ENCODE results near the gene SPRED2.
A peak's percentile ranks its signal among the peaks of the same experiment; 100 is the strongest.

The SPRED2 gene

DNA sequence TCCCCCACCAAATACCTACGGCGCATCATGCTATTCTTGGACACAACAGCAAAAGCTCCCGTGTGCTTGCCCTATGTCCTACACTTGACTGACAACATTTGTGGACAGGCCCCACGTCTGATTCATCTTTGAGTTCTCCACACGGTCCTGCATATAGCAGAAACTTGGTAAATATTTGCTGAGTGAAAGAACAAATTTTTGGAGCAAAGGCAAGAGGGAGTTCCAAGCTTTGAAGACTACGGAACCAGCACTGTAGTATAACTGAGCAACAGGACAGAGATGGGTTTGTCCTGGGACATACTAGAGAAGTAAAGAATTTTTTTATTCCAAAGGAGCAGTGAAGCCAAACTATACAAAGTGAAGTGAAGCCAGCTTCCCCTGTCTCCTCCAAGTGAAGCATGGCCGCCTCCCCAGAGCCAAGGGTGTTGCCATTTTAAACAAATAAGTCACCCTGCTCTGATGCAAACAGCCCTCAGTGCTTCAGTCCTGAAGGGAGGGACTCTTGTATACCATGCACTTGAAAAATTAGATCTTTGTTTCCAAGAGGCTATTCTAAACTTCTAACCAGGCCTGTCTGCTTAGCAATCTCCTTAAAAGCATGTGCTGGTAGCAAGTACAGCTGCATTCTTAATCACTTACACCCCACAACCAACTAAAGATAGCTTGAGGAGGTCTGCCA lies 35.9 kb downstream of the SPRED2 start:
- no peak for DNase-seq
- H3K4me3 ChIP-seq (ENCODE audit: control insufficient read depth in 1 of 7, extremely low read depth in 1 of 7, insufficient read depth in 4 of 7, low read depth in 2 of 7, low read length in 6 of 7) = no peak overlapping the region
- no peaks in the 10 kb centered on the region for H3K9me3 ChIP-seq (ENCODE audit: control extremely low read depth in 1 of 5, control insufficient read depth in 4 of 5, insufficient read depth in 2 of 5, low read depth in 1 of 5, low read length in 4 of 5)
- no peaks in the 10 kb centered on the region for H3K27me3 ChIP-seq (replicated peaks in 2 of 5; ENCODE audit: control insufficient read depth in 4 of 5, insufficient read depth in 5 of 5, low read length in 4 of 5)
- H3K4me1 ChIP-seq (ENCODE audit: control extremely low read depth in 1 of 4, control insufficient read depth in 4 of 4, insufficient read depth in 4 of 4, low read length in 3 of 4) = peaks cover 0 to 30% (median 9%) of the 10 kb centered on the region in 4 experiments
- ChIA-PET POLR2A (no interaction called here), CTCF (interaction anchor here (1.9 kb wide), 1 partner anchor 11 kb away, joined by 6 read pairs; no protein-coding TSS in a partner anchor)
- 100% methylated on average over 3 of the region's 7 CpGs for WGBS (ENCODE audit: insufficient coverage)
- H3K27ac ChIP-seq (ENCODE audit: insufficient read depth in 1 of 2, low read depth in 1 of 2, low read length in 2 of 2, poor library complexity in 1 of 2, severe bottlenecking in 2 of 2) = no peak overlapping the region
- no peaks in the 10 kb centered on the region for H3K36me3 ChIP-seq (ENCODE audit: control insufficient read depth in 4 of 4, insufficient read depth in 4 of 4, low read length in 3 of 4)

DNA sequence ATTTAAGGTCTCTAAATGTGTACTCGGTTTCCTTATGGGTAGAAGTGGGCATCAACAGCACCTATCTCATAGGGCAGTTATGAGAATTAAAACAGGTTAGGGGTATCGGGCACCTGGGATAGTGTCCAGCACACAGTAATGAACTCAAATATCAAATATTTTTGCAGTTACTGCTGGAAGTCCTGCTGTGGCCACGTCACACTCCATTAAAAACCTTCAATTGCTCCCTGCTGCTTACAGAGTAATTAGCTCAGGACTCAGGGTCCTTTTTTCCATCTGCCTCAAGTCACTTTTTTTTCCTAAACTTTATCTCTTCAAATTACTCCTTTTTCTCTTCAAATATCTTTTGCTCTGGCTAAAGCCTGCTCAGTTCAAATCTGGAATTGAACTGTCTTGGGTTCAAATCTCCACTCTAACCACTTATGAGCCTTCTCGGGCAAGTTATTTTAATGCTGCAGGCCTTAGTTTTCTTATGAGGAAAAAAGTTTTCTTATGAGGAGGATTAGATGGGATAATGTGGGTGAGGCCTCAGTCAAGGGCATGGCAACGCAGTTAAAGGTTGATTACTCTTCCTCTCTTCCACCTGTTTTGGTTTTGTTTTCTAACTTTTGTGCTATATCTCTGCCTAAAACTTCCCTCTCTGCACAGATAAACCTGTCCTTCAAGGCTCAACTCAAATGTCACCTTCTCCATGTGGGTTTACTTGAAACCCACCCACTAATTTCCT lies 36.6 kb downstream of the SPRED2 start:
- H3K36me3 ChIP-seq (ENCODE audit: control insufficient read depth in 4 of 4, insufficient read depth in 4 of 4, low read length in 3 of 4) = no peaks in the 10 kb centered on the region
- no peak overlapping the region for H3K27ac ChIP-seq (ENCODE audit: insufficient read depth in 1 of 2, low read depth in 1 of 2, low read length in 2 of 2, poor library complexity in 1 of 2, severe bottlenecking in 2 of 2)
- H3K4me1 ChIP-seq (ENCODE audit: control extremely low read depth in 1 of 4, control insufficient read depth in 4 of 4, insufficient read depth in 4 of 4, low read length in 3 of 4) = peaks cover 0 to 36% (median 12%) of the 10 kb centered on the region in 4 experiments
- ChIA-PET CTCF (interaction anchor here (1.9 kb wide), 1 partner anchor 12 kb away, joined by 6 read pairs; no protein-coding TSS in a partner anchor), POLR2A (no interaction called here)
- DNase-seq = no peak
- 90% methylated on average over 2 of the region's 5 CpGs for WGBS (ENCODE audit: insufficient coverage)
- no peak overlapping the region for H3K4me3 ChIP-seq (ENCODE audit: control insufficient read depth in 1 of 7, extremely low read depth in 1 of 7, insufficient read depth in 4 of 7, low read depth in 2 of 7, low read length in 6 of 7)
- no peaks in the 10 kb centered on the region for H3K27me3 ChIP-seq (replicated peaks in 2 of 5; ENCODE audit: control insufficient read depth in 4 of 5, insufficient read depth in 5 of 5, low read length in 4 of 5)
- H3K9me3 ChIP-seq (ENCODE audit: control extremely low read depth in 1 of 5, control insufficient read depth in 4 of 5, insufficient read depth in 2 of 5, low read depth in 1 of 5, low read length in 4 of 5) = no peaks in the 10 kb centered on the region

DNA sequence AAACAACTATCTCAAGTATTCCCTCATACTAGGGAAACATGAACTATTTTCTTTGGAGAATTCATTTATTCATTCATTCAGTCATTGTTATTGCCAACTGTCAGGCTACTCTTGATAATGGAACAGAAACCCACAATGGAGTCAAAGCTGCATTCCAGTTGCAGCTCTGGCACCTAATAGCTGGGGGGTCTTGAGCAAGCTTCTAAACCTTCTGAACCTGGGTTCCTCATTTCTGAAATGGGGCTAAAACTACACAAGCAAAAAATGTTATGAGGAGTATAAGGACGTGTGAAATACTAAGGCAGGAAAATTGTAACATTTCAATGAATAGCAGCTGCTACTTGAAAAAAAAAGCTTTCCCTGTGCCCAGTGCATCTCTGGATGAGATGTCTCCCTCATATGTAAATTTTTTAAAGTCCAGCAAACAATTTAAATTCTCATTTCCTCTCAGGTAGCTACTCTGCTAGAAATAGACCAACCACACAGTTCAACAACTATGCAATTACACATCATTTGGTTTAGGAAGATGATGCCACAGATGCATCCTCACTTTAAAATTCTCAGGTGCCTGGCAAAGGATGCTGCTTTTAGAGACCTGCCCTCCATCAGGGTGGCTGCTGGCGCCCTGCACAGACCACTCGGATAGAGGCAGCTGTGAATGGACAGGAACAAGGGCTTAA lies 38.5 kb downstream of the SPRED2 start:
- no peaks in the 10 kb centered on the region for H3K9me3 ChIP-seq (ENCODE audit: control extremely low read depth in 1 of 5, control insufficient read depth in 4 of 5, insufficient read depth in 2 of 5, low read depth in 1 of 5, low read length in 4 of 5)
- DNase-seq = no peak
- no peak overlapping the region for H3K27ac ChIP-seq (ENCODE audit: insufficient read depth in 1 of 2, low read depth in 1 of 2, low read length in 2 of 2, poor library complexity in 1 of 2, severe bottlenecking in 2 of 2)
- POLR2A ChIA-PET = no interaction called here
- no peaks in the 10 kb centered on the region for H3K27me3 ChIP-seq (replicated peaks in 2 of 5; ENCODE audit: control insufficient read depth in 4 of 5, insufficient read depth in 5 of 5, low read length in 4 of 5)
- no peaks in the 10 kb centered on the region for H3K36me3 ChIP-seq (ENCODE audit: control insufficient read depth in 4 of 4, insufficient read depth in 4 of 4, low read length in 3 of 4)
- CTCF ChIA-PET = interaction anchor here (0.8 to 3.5 kb wide), 2 partner anchors 10 to 15 kb away, joined by 4 to 14 read pairs; no protein-coding TSS in a partner anchor
- no peak overlapping the region for H3K4me3 ChIP-seq (ENCODE audit: control insufficient read depth in 1 of 7, extremely low read depth in 1 of 7, insufficient read depth in 4 of 7, low read depth in 2 of 7, low read length in 6 of 7)
- 93% methylated on average over 3 of the region's 3 CpGs for WGBS (ENCODE audit: insufficient coverage)
- H3K4me1 ChIP-seq (ENCODE audit: control extremely low read depth in 1 of 4, control insufficient read depth in 4 of 4, insufficient read depth in 4 of 4, low read length in 3 of 4) = peaks cover 6 to 52% (median 23%) of the 10 kb centered on the region in 4 experiments

DNA sequence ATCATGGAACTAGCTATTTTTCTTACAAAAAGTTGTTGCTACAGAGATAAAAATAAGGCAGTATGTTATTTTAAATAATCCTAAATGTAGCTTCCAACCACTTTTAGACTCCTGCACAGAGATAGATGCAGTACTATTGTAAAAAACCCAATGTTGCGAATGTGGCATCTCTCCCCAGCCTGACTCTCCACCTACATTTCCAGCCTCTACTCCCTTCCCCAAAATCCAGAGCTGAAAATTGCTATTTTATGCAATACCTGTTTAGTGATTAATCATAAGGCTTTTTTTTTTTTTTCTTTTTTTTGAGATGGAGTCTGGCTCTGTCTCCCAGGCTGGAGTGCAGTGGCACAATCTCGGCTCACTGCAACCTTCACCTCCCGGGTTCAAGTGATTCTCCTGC lies 39.4 kb downstream of the SPRED2 start:
- WGBS (ENCODE audit: insufficient coverage) = 94% methylated on average over 2 of the region's 3 CpGs
- POLR2A ChIA-PET = no interaction called here
- Histone ChIP-seq H3K27ac (ENCODE audit: insufficient read depth in 1 of 2, low read depth in 1 of 2, low read length in 2 of 2, poor library complexity in 1 of 2, severe bottlenecking in 2 of 2) (no peak overlapping the region), H3K4me1 (ENCODE audit: control extremely low read depth in 1 of 4, control insufficient read depth in 4 of 4, insufficient read depth in 4 of 4, low read length in 3 of 4) (peaks cover 6 to 54% (median 23%) of the 10 kb centered on the region in 4 experiments), H3K36me3 (ENCODE audit: control insufficient read depth in 4 of 4, insufficient read depth in 4 of 4, low read length in 3 of 4) (no peaks in the 10 kb centered on the region), H3K4me3 (ENCODE audit: control insufficient read depth in 1 of 7, extremely low read depth in 1 of 7, insufficient read depth in 4 of 7, low read depth in 2 of 7, low read length in 6 of 7) (no peak overlapping the region), H3K9me3 (ENCODE audit: control extremely low read depth in 1 of 5, control insufficient read depth in 4 of 5, insufficient read depth in 2 of 5, low read depth in 1 of 5, low read length in 4 of 5) (no peaks in the 10 kb centered on the region), H3K27me3 (replicated peaks in 2 of 5; ENCODE audit: control insufficient read depth in 4 of 5, insufficient read depth in 5 of 5, low read length in 4 of 5) (no peaks in the 10 kb centered on the region)
- no peak for DNase-seq
- CTCF ChIA-PET = interaction anchor here (0.8 to 3.5 kb wide), 5 partner anchors 9 to 44 kb away, joined by 3 to 14 read pairs (median 4); no protein-coding TSS in a partner anchor

DNA sequence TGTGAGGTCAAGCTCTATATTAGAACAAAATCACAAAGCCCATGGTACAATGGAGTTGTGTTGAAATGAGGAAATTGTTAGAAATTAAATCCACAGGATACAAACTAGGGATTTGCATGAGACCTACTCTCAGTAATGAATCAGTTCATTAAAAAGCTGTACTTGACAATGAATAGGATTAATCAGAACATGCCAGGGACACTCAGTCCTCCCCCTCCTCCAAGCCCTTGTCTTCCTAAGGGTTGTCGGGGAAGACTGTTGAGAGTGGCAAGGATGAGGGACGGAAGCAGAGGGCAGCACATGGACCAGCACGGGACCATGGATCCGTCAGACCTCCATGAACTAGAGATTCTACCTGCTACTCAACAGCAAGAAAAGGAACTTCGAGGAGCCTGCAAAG lies 39.8 kb downstream of the SPRED2 start:
- DNase-seq = no peak
- Histone ChIP-seq H3K27ac (ENCODE audit: insufficient read depth in 1 of 2, low read depth in 1 of 2, low read length in 2 of 2, poor library complexity in 1 of 2, severe bottlenecking in 2 of 2) (no peak overlapping the region), H3K4me3 (ENCODE audit: control insufficient read depth in 1 of 7, extremely low read depth in 1 of 7, insufficient read depth in 4 of 7, low read depth in 2 of 7, low read length in 6 of 7) (no peak overlapping the region), H3K4me1 (ENCODE audit: control extremely low read depth in 1 of 4, control insufficient read depth in 4 of 4, insufficient read depth in 4 of 4, low read length in 3 of 4) (peaks cover 6 to 54% (median 23%) of the 10 kb centered on the region in 4 experiments), H3K27me3 (replicated peaks in 2 of 5; ENCODE audit: control insufficient read depth in 4 of 5, insufficient read depth in 5 of 5, low read length in 4 of 5) (no peaks in the 10 kb centered on the region), H3K36me3 (ENCODE audit: control insufficient read depth in 4 of 4, insufficient read depth in 4 of 4, low read length in 3 of 4) (no peaks in the 10 kb centered on the region), H3K9me3 (ENCODE audit: control extremely low read depth in 1 of 5, control insufficient read depth in 4 of 5, insufficient read depth in 2 of 5, low read depth in 1 of 5, low read length in 4 of 5) (no peaks in the 10 kb centered on the region)
- ChIA-PET CTCF (interaction anchor here (0.8 to 3.5 kb wide), 5 partner anchors 9 to 44 kb away, joined by 3 to 14 read pairs (median 4); no protein-coding TSS in a partner anchor), POLR2A (no interaction called here)
- 100% methylated on average over 2 of the region's 5 CpGs for WGBS (ENCODE audit: insufficient coverage)

DNA sequence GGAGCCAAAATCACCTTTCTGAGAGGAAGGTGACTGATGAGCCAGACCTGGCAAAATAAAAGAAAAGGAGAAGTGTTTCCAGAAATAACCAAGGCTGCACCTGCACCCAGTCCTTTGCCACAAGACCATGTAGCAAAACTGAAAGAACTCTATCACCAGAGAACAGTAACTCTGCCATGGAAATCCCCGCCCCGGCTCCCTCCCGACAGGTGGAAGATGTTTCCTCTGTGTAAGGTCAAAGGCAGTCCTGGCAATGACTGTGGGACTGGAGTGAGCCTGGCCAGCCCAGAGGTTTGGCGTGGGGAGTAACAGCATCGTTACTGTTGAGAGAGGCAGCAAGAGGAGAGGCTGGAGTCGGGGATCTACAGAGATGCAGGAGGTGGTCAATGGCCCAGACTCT lies 42.3 kb downstream of the SPRED2 start:
- peak overlapping the region in 3 of 7 experiments; percentile 6 to 56 (median 30) for H3K4me3 ChIP-seq (ENCODE audit: control insufficient read depth in 1 of 7, extremely low read depth in 1 of 7, insufficient read depth in 4 of 7, low read depth in 2 of 7, low read length in 6 of 7)
- H3K27me3 ChIP-seq (replicated peaks in 2 of 5; ENCODE audit: control insufficient read depth in 4 of 5, insufficient read depth in 5 of 5, low read length in 4 of 5) = no peaks in the 10 kb centered on the region
- CTCF ChIA-PET = no interaction called here
- no peak overlapping the region for H3K27ac ChIP-seq (ENCODE audit: insufficient read depth in 1 of 2, low read depth in 1 of 2, low read length in 2 of 2, poor library complexity in 1 of 2, severe bottlenecking in 2 of 2)
- no peaks in the 10 kb centered on the region for H3K36me3 ChIP-seq (ENCODE audit: control insufficient read depth in 4 of 4, insufficient read depth in 4 of 4, low read length in 3 of 4)
- H3K9me3 ChIP-seq (ENCODE audit: control extremely low read depth in 1 of 5, control insufficient read depth in 4 of 5, insufficient read depth in 2 of 5, low read depth in 1 of 5, low read length in 4 of 5) = no peaks in the 10 kb centered on the region
- POLR2A ChIA-PET = no interaction called here
- DNase-seq = peak; percentile 36 to 81 (median 80)
- peaks cover 6 to 49% (median 17%) of the 10 kb centered on the region in 4 experiments for H3K4me1 ChIP-seq (ENCODE audit: control extremely low read depth in 1 of 4, control insufficient read depth in 4 of 4, insufficient read depth in 4 of 4, low read length in 3 of 4)
- 57% methylated on average over 1 of the region's 6 CpGs for WGBS (ENCODE audit: insufficient coverage)

All from common myeloid progenitor, CD34-positive (primary cell).